ENCODE results near the gene C16orf90.

DNA sequence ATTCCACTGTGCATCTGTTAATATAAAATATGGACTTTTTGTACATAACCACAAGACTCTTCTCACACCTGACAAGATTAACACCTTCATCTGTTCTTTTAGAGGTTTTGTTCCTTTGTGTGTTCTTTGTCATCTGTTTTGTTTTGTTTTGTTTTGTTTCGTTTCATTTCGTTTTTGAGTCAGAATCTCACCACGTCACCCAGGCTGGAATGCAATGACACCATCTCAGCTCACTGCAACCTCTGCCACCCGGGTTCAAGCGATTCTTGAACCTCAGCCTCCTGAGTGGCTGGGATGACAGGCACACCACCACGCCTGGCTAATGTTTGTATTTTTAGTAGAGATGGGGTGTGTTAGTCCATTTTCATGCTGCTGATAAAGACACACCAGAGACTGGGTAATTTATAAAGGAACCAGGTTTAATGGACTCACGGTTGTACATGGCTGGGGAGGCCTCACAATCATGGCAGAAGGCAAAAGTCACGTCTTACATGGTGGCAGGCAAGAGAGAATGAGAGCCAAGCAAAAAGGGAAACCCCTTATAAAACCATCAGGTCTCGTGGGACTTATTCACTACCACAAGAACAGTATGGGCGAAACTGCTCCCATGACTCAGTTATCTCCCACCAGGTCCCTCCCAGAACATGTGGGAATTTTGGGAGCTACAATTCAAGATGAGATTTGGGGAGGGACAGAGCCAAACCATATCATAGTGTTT is 22.3 kb downstream of the C16orf90 start:
- TF ChIP-seq POLR2AphosphoS5 (IDR thresholded peaks at IDR 0.05; ENCODE audit: insufficient read depth in 1 of 2, low read depth in 1 of 2) (no peak), POLR2A (IDR thresholded peaks at IDR 0.05) (no peak)
